K562 (cell line): ENCODE results near the gene ARMH4. TPM values are rescaled to one million over a fixed set of nuclear protein-coding genes. Genes with fewer than 3 reads are reported as not detected.
A peak's percentile ranks its signal among the peaks of the same experiment; 100 is the strongest.

ENCODE experiments used
- CHD4 ChIP-seq: fragments of 200-600 bp; sonication (generic); IDR thresholded peaks from 3 replicates; pipeline ENCODE4 v1.6.1; 2012; ENCODE audit warnings: low read depth, mild to moderate bottlenecking, mixed read lengths, low read length, inconsistent platforms; ENCODE audit not compliant: insufficient read depth, insufficient replicate concordance, poor library complexity, severe bottlenecking
- DDX20 ChIP-seq: fragments of 450-650 bp; IDR thresholded peaks from 2 replicates; pipeline ENCODE4 v1.6.1; 2016; ENCODE audit warnings: missing genetic modification characterization, low read depth, mild to moderate bottlenecking, missing compliant biosample characterization, moderate library complexity
- ELF1 ChIP-seq: fragments of 200-800 bp; sonication (Bioruptor generic); IDR thresholded peaks from 2 replicates; pipeline ENCODE4 v1.6.1; 2016; ENCODE audit warnings: missing genetic modification characterization, missing compliant biosample characterization
- KLF10 ChIP-seq: fragments of 250-450 bp; sonication (Bioruptor Pico); IDR thresholded peaks from 2 replicates; pipeline ENCODE4 v1.6.1; 2021; ENCODE audit warnings: matching md5 sums
- NCOA4 ChIP-seq: fragments of 450-650 bp; IDR thresholded peaks from 2 replicates; pipeline ENCODE4 v1.6.1; 2018; ENCODE audit warnings: mild to moderate bottlenecking; ENCODE audit not compliant: partially characterized antibody
- NFATC3 ChIP-seq: fragments of 450-650 bp; IDR thresholded peaks from 2 replicates; pipeline ENCODE4 v1.6.1; 2017; ENCODE audit warnings: mild to moderate bottlenecking
- POLR2G ChIP-seq: fragments of 200-400 bp; formaldehyde crosslinking; IDR thresholded peaks from 2 replicates; pipeline ENCODE4 v1.6.1; 2017; ENCODE audit warnings: low read depth, mild to moderate bottlenecking, antibody characterized with exemption, low read length, moderate library complexity
- TARDBP ChIP-seq: fragments of 450-650 bp; IDR thresholded peaks from 2 replicates; pipeline ENCODE4 v1.6.1; 2016
- TFE3 ChIP-seq: fragments of 450-650 bp; formaldehyde crosslinking; IDR thresholded peaks from 2 replicates; pipeline ENCODE4 v1.4.0; 2020; ENCODE audit warnings: mild to moderate bottlenecking, mixed read lengths
- THRA ChIP-seq: fragments of 450-650 bp; IDR thresholded peaks from 2 replicates; pipeline ENCODE4 v1.6.1; 2017; ENCODE audit warnings: mild to moderate bottlenecking, moderate library complexity
- THRAP3 ChIP-seq: fragments of 450-650 bp; IDR thresholded peaks from 2 replicates; pipeline ENCODE4 v1.6.1; 2016; ENCODE audit warnings: mild to moderate bottlenecking, inconsistent platforms, borderline replicate concordance
- ZFX ChIP-seq: sonication (generic); formaldehyde crosslinking; IDR thresholded peaks from 2 replicates; pipeline ENCODE4 v1.8.0; 2022; ENCODE audit warnings: mild to moderate bottlenecking, missing genetic modification reagents, moderate library complexity
- ZNF592 ChIP-seq: fragments of 450-650 bp; IDR thresholded peaks from 2 replicates; pipeline ENCODE4 v1.6.1; 2017; ENCODE audit warnings: antibody characterized with exemption, mild to moderate bottlenecking
- polyA plus RNA-seq, 8 experiments: library from polyadenylated mRNA; depleted of rRNA in 4 of 8; stranded (reverse) in 5 of 8; unstranded in 3 of 8; fragments of >200 nt; fragmentation: Nextera tagmentation in 2 of 8; fragmentation: Illumina TruSeq in 1 of 8; extraction: Ambion mirVana in 2 of 8; extraction: Trizol in 1 of 8; gene quantifications; 2 replicates each; pipeline versions ENCODE4 v1.2.1 to v1.2.3, GENCODE V29; 2011 to 2014; ENCODE audit warnings: inconsistent platforms in 1 of 8, missing spikeins in 1 of 8
- total RNA-seq, 7 experiments: library from RNA; depleted of rRNA in 6 of 7; stranded (reverse); fragments of >200 nt in 6 of 7; fragmentation: Illumina TruSeq in 2 of 7; extraction: Trizol in 2 of 7; gene quantifications; 2 replicates each; pipeline versions ENCODE4 v1.2.1 to v1.2.3, GENCODE V29; 2011 to 2021; ENCODE audit warnings: low replicate concordance in 1 of 7
- TF ChIP-seq, protein P1 (sequence below): fragments of 250-450 bp; sonication (Bioruptor Pico); IDR thresholded peaks from 2 replicates; pipeline ENCODE4 v1.5.0; 2021; ENCODE audit warnings: mild to moderate bottlenecking, borderline replicate concordance
- TF ChIP-seq, protein P2 (sequence below): fragments of 450-650 bp; IDR thresholded peaks from one replicate; pipeline ENCODE4 v1.6.1; 2018; ENCODE audit warnings: mild to moderate bottlenecking, moderate library complexity; ENCODE audit not compliant: partially characterized antibody

Gene ARMH4
- total and polyA plus RNA-seq, 9 of the 15 experiments (the other 6 are each of a cell fraction or from before 2014, with no cell fraction given), result 0.06 to 0.98 (median 0.07) TPM; not detected in 2

GRCh38 chr14:58152014-58152857, at the start of gene ARMH4 (continued):
- TF ChIP-seq, protein P1, sequence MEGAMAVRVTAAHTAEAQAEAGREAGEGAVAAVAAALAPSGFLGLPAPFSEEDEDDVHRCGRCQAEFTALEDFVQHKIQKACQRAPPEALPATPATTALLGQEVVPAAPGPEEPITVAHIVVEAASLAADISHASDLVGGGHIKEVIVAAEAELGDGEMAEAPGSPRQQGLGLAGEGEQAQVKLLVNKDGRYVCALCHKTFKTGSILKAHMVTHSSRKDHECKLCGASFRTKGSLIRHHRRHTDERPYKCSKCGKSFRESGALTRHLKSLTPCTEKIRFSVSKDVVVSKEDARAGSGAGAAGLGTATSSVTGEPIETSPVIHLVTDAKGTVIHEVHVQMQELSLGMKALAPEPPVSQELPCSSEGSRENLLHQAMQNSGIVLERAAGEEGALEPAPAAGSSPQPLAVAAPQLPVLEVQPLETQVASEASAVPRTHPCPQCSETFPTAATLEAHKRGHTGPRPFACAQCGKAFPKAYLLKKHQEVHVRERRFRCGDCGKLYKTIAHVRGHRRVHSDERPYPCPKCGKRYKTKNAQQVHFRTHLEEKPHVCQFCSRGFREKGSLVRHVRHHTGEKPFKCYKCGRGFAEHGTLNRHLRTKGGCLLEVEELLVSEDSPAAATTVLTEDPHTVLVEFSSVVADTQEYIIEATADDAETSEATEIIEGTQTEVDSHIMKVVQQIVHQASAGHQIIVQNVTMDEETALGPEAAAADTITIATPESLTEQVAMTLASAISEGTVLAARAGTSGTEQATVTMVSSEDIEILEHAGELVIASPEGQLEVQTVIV (CRISPR knock-in tag), result no peak
- TF ChIP-seq ZFX (CRISPR knock-in tag) (no peak), DDX20 (tag) (no peak), ELF1 (no peak), NCOA4 (no peak), CHD4 (no peak), THRAP3 (no peak), NFATC3 (no peak), TFE3 (CRISPR knock-in tag) (no peak), POLR2G (0 out of 2 replicates have a peak, but pooled peaks have one; percentile 16), TARDBP (no peak), KLF10 (no peak), ZNF592 (no peak), THRA (no peak)
- TF ChIP-seq, protein P2, sequence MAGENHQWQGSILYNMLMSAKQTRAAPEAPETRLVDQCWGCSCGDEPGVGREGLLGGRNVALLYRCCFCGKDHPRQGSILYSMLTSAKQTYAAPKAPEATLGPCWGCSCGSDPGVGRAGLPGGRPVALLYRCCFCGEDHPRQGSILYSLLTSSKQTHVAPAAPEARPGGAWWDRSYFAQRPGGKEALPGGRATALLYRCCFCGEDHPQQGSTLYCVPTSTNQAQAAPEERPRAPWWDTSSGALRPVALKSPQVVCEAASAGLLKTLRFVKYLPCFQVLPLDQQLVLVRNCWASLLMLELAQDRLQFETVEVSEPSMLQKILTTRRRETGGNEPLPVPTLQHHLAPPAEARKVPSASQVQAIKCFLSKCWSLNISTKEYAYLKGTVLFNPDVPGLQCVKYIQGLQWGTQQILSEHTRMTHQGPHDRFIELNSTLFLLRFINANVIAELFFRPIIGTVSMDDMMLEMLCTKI, result no peak
